A549 treated with CpdA at 1 μM for 4 hours (cell line): ENCODE data around the gene ABHD3. TPM values are rescaled to one million over a fixed set of nuclear protein-coding genes. Genes with fewer than 3 reads are reported as not detected.

Source experiments
- total RNA-seq: library from RNA; stranded (reverse); fragments of 200-300 nt; extraction: Qiagen RNA extraction; gene quantifications from 5 replicates; pipeline ENCODE4 v1.2.3, GENCODE V29; 2022; ENCODE audit warnings: low read depth

ABHD3 gene, protein sequence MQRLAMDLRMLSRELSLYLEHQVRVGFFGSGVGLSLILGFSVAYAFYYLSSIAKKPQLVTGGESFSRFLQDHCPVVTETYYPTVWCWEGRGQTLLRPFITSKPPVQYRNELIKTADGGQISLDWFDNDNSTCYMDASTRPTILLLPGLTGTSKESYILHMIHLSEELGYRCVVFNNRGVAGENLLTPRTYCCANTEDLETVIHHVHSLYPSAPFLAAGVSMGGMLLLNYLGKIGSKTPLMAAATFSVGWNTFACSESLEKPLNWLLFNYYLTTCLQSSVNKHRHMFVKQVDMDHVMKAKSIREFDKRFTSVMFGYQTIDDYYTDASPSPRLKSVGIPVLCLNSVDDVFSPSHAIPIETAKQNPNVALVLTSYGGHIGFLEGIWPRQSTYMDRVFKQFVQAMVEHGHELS
- total RNA-seq: 21.0 to 26.4 TPM (median 24.2 TPM) in 5 replicates

DNA sequence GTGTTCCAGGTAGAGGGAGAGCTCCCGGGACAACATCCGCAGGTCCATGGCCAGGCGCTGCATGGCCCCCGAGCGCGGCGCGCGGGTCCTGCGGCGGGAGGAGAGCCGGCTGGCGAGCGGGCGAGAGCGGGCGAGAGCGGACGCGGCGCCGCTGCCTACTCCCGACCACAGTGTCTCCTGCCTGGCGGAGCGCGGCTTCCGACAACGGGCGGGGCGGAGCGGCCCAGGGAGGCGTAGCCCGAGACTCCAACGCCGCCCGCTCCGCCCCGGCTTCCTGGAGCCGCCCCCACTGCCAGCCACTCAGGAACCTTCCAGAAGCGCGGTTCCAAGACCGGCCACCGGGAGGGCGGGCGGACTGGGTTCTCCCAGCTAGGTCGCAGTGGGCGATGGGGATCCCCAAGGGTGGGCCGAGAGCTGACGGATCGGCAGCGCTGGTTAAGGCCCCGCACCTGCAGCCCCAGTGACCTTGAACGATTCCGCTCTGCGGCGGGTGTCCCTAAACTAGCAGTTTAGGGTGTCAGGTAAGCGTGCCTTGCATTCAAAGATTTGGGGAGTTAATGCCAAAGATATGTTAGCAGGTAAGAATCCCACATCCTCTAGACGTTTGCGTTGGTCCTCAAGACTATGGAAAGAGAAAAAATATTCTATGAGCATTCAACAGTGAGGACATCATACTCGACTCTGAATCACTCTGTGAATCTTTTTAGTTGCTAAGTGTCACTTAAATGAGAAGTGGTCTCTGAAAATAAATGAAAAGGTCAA, at the start of gene ABHD3:
TSS of gene ABHD3 (minus strand) at position 172 of the 762 bp plus-strand sequence. CDS start at position 63, 109 bp downstream.

DNA sequence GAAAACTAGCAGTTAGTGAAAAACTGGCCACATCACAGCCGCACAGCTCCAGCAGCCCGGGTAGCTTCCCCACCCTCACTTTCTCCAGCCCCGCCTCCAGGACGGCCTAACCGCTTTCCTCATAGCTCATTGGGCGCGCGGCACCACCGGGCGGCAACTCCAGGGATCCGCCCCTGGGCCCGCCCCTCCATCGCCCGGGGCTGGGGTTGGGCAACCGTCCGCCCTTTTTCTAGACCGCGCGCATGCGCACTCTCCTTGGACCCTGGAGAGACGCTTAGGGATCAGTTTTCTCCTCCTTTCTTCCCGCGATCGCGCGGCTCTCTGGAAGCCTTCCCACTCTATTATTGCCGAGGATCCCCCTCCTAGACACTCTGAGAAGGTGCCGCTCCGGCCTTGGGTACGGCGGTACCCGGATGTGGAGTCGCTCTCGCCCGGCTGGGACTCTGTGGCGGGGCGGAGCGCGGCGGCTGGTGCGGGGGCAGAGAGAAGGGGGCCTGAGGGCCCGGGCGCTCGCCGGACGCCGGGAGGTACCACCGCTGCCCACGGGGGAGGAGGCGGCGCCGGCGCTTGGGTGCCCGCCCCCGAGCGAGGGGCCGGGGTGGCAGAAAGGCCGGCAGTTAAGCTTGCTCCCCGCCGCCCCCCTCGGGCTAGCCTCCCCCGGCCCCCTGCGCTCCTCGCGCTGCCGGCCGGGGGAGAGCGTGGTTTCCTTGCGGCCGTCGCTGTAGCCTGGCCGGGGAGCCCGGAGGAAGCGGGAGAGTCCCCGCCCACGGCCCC, 36.2 kb upstream of the ABHD3 start, which contains the start of gene MIB1:
TSS of gene MIB1 (plus strand) at position 255 of the 774 bp plus-strand sequence. CDS start 792 bp downstream, outside the sequence.

DNA sequence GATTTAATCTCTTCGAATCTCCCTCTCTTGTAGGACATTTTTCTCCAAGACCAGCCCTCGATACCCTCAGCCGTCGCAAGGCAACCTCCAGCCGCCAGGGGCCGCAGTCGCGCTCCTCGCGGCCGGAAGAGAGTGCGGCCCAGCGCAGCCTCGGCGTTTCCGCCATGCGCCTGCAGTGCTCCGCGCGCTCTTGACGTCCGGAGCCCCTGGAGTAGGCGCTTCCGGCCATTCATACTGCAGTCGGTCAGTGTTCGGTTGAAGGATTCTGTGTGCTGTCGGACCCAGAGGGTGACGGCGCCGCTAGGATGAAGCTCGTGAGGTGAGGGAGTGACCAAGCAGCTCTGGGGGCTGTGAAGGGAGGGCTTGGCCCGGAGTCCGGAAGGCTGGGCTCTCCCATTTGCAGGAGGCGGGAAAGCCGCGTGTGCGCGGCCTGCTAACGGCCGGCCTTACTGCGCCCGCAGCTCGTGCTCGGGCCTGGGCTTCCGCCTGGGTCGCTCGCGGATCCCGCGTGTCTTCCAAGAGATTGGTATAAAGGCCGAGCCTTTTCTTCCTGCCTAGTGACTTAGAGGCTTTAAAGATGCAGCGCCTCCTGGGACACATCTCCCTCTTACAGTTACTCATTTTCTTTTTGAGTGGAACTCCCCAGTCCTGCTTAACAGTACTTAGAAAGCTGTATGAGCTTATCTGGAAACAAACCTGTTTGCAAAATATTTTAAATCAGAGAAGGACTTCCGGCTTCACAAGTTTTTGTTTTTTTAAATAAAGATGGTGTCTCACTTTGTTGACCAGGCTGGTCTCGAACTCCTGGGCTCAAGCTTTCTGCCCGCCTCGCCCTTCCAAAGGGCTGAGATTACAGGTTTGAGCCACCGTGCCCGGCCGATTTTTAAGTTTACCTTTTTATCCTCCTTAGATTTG, 92.2 kb downstream of the ABHD3 start, which contains the start of gene SNRPD1:
TSS of gene SNRPD1 (plus strand) at position 190 of the 915 bp plus-strand sequence. CDS start at position 306, 116 bp downstream.

Other genes with a start within 250 kb of the ABHD3 start
- gene ESCO1, start 104.1 kb downstream of the ABHD3 start, total RNA-seq: 7.9 to 12.5 TPM (median 9.0 TPM) in 5 replicates
- gene SNRPD1, start 92.5 kb downstream of the ABHD3 start, total RNA-seq: 161 to 191 TPM (median 173 TPM) in 5 replicates
- gene MIB1, start 36.0 kb upstream of the ABHD3 start, total RNA-seq: 5.9 to 11.9 TPM (median 9.3 TPM) in 5 replicates